Measurements from ENCODE around the gene ANKLE1. TPM values are rescaled to one million over a fixed set of nuclear protein-coding genes. Genes with fewer than 3 reads are reported as not detected.

ANKLE1 gene
- total RNA-seq, 1 donor from 2014 or later, result 0.57 TPM

DNA sequence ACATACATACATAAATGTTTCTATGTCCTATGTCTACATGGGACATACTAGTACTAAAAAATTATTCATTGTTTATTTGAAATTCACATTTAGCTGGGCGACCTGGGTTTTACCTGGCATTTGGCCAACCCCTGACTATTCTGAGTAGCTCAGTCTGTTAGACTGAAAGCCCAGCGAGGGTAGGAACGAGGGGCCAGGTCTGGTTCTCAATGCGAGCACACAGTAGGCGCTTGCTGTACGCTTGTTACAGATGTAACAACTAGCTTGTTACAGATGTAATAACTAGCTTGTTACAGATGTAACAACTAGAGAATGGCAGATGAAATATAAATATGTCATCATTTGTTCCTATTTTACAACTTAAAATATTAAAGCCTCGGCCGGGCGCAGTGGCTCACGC lies 53.9 kb downstream of the ANKLE1 start:
- no peak for DNase-seq (ENCODE audit: low spot score)
- TF ChIP-seq, protein P1, sequence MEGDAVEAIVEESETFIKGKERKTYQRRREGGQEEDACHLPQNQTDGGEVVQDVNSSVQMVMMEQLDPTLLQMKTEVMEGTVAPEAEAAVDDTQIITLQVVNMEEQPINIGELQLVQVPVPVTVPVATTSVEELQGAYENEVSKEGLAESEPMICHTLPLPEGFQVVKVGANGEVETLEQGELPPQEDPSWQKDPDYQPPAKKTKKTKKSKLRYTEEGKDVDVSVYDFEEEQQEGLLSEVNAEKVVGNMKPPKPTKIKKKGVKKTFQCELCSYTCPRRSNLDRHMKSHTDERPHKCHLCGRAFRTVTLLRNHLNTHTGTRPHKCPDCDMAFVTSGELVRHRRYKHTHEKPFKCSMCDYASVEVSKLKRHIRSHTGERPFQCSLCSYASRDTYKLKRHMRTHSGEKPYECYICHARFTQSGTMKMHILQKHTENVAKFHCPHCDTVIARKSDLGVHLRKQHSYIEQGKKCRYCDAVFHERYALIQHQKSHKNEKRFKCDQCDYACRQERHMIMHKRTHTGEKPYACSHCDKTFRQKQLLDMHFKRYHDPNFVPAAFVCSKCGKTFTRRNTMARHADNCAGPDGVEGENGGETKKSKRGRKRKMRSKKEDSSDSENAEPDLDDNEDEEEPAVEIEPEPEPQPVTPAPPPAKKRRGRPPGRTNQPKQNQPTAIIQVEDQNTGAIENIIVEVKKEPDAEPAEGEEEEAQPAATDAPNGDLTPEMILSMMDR (IDR thresholded peaks at IDR 0.05), result no peak
- H3K27me3 Mint-ChIP-seq (ENCODE audit: low read depth), result no peaks in the 10 kb centered on the region
- H3K27ac Mint-ChIP-seq (ENCODE audit: unreplicated experiment), result no peak overlapping the region
- H3K4me3 Mint-ChIP-seq (ENCODE audit: unreplicated experiment), result no peak overlapping the region
- H3K36me3 Mint-ChIP-seq (ENCODE audit: low read depth), result peaks cover 4% of the 10 kb centered on the region
- H3K4me1 Mint-ChIP-seq (ENCODE audit: low read depth), result peaks cover 29% of the 10 kb centered on the region
- H3K9me3 Mint-ChIP-seq (ENCODE audit: low read depth), result no peaks in the 10 kb centered on the region

Other genes starting within 250 kb of the ANKLE1 start
- 7.8 to 9.5 TPM (median 8.2 TPM) in 3 replicates for gene HAUS8, start 206.4 kb upstream of the ANKLE1 start, total RNA-seq
- 90.8 to 98.1 TPM (median 94.6 TPM) in 3 replicates for gene MYO9B, start 206.1 kb upstream of the ANKLE1 start, total RNA-seq
- gene USE1, start 66.5 kb upstream of the ANKLE1 start, total RNA-seq, result 27.3 to 31.7 TPM (median 29.9 TPM) in 3 replicates
- 21.1 to 23.8 TPM (median 22.3 TPM) in 3 replicates for gene OCEL1, start 55.7 kb upstream of the ANKLE1 start, total RNA-seq
- 31.9 to 45.0 TPM (median 43.7 TPM) in 3 replicates for gene NR2F6, start 36.0 kb upstream of the ANKLE1 start, total RNA-seq
- gene USHBP1, start 17.2 kb upstream of the ANKLE1 start, total RNA-seq, result not detected in 3 replicates
- 83.3 to 100 TPM (median 91.2 TPM) in 3 replicates for gene BABAM1, start 14.5 kb upstream of the ANKLE1 start, total RNA-seq
- 3.5 to 6.6 TPM (median 5.9 TPM) in 3 replicates for gene ABHD8, start 21.5 kb downstream of the ANKLE1 start, total RNA-seq
- 56.6 to 68.7 TPM (median 61.7 TPM) in 3 replicates for gene MRPL34, start 24.0 kb downstream of the ANKLE1 start, total RNA-seq
- gene DDA1, start 27.7 kb downstream of the ANKLE1 start, total RNA-seq, result 53.0 to 66.6 TPM (median 63.9 TPM) in 3 replicates
- gene ANO8, start 53.0 kb downstream of the ANKLE1 start, total RNA-seq, result 16.7 to 18.9 TPM (median 16.8 TPM) in 3 replicates
- gene GTPBP3, start 55.7 kb downstream of the ANKLE1 start, total RNA-seq, result 16.7 to 20.9 TPM (median 20.6 TPM) in 3 replicates
- 0.22 to 0.44 TPM in 2 of 3 replicates, not detected in the other for gene PLVAP, start 95.4 kb downstream of the ANKLE1 start, total RNA-seq
- not detected in 3 replicates for gene CCDC194, start 112.3 kb downstream of the ANKLE1 start, total RNA-seq
- not detected in 3 replicates for gene BST2, start 123.7 kb downstream of the ANKLE1 start, total RNA-seq
- 36.3 to 46.7 TPM (median 39.4 TPM) in 3 replicates for gene MVB12A, start 138.1 kb downstream of the ANKLE1 start, total RNA-seq
- gene TMEM221, start 166.8 kb downstream of the ANKLE1 start, total RNA-seq, result 0.27 to 0.57 TPM (median 0.28 TPM) in 3 replicates
- not detected in 3 replicates for gene NXNL1, start 179.0 kb downstream of the ANKLE1 start, total RNA-seq
- 6.8 to 7.9 TPM (median 7.7 TPM) in 3 replicates for gene SLC27A1, start 188.6 kb downstream of the ANKLE1 start, total RNA-seq
- 73.7 to 112 TPM (median 108 TPM) in 3 replicates for gene PGLS, start 229.7 kb downstream of the ANKLE1 start, total RNA-seq

Data from chondrocyte (in vitro differentiated cells).